Measurements from ENCODE around the gene ARHGEF2. TPM values are rescaled to one million over a fixed set of nuclear protein-coding genes. Genes with fewer than 3 reads are reported as not detected.

Gene ARHGEF2
- 10 to 100 TPM; 22.8 to 54.0 (median 46.3) TPM for total RNA-seq
- 10 to 100 TPM in 2 of 3 donors, 1 to 10 TPM in 1; 7.4 to 39.1 (median 12.1) TPM for polyA plus RNA-seq
- long read RNA-seq, donor 1, full-length matches to known transcripts, result 1 of 6 reads
- long read RNA-seq, donor 1, partial matches to known transcripts, result 1 of 6 reads
- long read RNA-seq, donor 1, other reads (novel, unspliced or antisense), result 4 of 6 reads
- long read RNA-seq, donor 2, partial matches to known transcripts, result 3 of 5 reads
- long read RNA-seq, donor 2, other reads (novel, unspliced or antisense), result 2 of 5 reads

DNA sequence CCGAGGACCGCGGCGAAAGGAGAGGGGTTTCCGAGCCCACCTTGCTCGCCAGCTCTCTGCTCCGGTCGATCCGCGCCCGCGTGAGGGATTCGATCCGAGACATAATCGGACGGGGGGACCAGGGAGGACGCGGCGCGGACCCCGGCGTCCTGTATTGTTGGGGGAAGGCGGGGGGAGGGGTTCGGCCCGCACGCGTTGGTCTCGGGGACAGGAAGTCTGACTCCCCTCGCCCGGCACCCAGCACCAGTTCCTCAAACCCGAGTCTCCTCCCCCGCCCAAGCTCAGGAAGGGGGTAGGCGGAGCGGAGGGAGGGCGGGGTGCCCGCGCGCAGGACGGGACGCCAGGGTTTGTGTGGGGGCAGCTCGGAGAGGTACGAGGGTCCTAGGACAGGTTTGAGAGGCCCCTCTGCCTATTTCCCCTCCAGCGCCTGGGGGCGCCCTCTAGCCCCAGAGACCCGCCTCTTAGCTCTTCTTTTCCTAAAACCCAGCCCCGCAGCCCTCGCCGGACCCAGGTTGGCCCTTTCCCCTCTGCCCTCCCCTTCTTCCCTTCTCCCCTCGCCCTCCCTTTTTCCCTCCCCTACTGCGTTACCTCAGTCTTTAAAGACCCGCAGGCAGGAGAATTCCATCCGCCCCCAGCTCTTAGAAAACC is at the start of gene ARHGEF2:
ARHGEF2 (minus strand) TSS at position 223 of the 648 bp plus-strand sequence; CDS start at position 103, 120 bp downstream.
- peaks cover 64% of the 10 kb centered on the region for H3K4me1 ChIP-seq
- TF ChIP-seq, protein P1, sequence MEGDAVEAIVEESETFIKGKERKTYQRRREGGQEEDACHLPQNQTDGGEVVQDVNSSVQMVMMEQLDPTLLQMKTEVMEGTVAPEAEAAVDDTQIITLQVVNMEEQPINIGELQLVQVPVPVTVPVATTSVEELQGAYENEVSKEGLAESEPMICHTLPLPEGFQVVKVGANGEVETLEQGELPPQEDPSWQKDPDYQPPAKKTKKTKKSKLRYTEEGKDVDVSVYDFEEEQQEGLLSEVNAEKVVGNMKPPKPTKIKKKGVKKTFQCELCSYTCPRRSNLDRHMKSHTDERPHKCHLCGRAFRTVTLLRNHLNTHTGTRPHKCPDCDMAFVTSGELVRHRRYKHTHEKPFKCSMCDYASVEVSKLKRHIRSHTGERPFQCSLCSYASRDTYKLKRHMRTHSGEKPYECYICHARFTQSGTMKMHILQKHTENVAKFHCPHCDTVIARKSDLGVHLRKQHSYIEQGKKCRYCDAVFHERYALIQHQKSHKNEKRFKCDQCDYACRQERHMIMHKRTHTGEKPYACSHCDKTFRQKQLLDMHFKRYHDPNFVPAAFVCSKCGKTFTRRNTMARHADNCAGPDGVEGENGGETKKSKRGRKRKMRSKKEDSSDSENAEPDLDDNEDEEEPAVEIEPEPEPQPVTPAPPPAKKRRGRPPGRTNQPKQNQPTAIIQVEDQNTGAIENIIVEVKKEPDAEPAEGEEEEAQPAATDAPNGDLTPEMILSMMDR (IDR thresholded peaks at IDR 0.05), result no peak
- ATAC-seq (peak; percentile 64 to 70 (median 66)), DNase-seq (peak; percentile 85 to 87)
- WGBS, 3 donors, result 0 to 1% (median 1%) methylated on average over 39 to 52 of the region's 52 CpGs
- no peaks in the 10 kb centered on the region for H3K9me3 ChIP-seq
- H3K27ac ChIP-seq, result peak within 1 kb of the TSS; percentile 89
- no peaks in the 10 kb centered on the region for H3K36me3 ChIP-seq (ENCODE audit: insufficient read depth in 1 of 2, low read depth in 1 of 2)
- intact Hi-C loops (cut with DNase I), result no loop called here
- H3K27me3 ChIP-seq (ENCODE audit: insufficient read depth in 3 of 3, low read length in 2 of 3), result no peaks in the 10 kb centered on the region
- H3K4me3 ChIP-seq, result peak within 1 kb of the TSS; percentile 88

DNA sequence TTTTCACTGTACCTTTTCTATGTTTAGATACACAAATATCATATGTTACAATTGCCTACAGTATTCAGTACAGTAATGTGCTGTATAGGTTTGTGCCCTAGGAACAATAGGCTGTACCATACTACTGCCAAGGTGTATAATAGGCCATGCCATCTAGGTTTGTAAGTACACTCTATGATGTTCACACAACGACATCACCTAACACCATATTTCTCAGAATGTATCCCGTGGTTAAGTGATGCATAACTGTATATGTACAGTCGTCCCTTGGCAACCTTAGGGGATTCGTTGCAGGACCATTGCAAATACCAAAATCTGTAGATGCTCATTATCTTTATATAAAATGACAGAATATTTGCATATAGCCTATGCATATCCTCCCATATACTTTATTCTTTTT is 48.2 kb upstream of the ARHGEF2 start:
- 86 to 90% (median 90%) methylated on average over 4 of the region's 4 CpGs for WGBS, 3 donors
- ATAC-seq, result no peak
- TF ChIP-seq, protein P1 (IDR thresholded peaks at IDR 0.05), result no peak
- Histone ChIP-seq H3K27ac (no peak overlapping the region), H3K36me3 (ENCODE audit: insufficient read depth in 1 of 2, low read depth in 1 of 2) (no peaks in the 10 kb centered on the region), H3K4me1 (no peaks in the 10 kb centered on the region), H3K9me3 (no peaks in the 10 kb centered on the region), H3K27me3 (ENCODE audit: insufficient read depth in 3 of 3, low read length in 2 of 3) (no peaks in the 10 kb centered on the region), H3K4me3 (no peak overlapping the region)
- intact Hi-C loops (cut with DNase I), result no loop called here
- DNase-seq, result no peak

DNA sequence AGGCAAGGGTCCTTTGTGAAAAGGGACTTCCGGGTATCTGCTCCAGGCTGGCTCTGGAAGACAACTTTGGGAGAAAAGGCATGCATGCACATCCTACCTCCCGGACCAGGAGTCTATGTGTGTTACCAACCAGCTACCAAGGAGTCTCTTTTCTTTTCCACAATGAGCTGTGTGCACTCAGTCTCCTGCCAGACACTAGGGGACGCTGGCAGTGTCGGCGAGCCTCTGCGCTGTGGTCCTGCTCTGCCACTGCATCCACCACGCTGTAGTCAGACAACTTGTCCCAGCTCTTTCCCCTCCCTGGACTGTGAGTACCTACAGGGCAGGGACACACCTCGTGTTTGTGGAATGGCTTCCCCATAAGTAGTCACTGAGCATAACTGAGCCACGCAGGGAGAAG is 47.5 kb upstream of the ARHGEF2 start:
- peak in 3 of 4 donors; percentile 39 to 73 (median 46) for ATAC-seq
- no peak overlapping the region for H3K4me3 ChIP-seq
- H3K36me3 ChIP-seq (ENCODE audit: insufficient read depth in 1 of 2, low read depth in 1 of 2), result no peaks in the 10 kb centered on the region
- H3K27ac ChIP-seq, result no peak overlapping the region
- 12 to 18% (median 16%) methylated on average over 9 of the region's 9 CpGs for WGBS, 3 donors
- H3K9me3 ChIP-seq, result no peaks in the 10 kb centered on the region
- H3K27me3 ChIP-seq (ENCODE audit: insufficient read depth in 3 of 3, low read length in 2 of 3), result no peaks in the 10 kb centered on the region
- peaks cover 4% of the 10 kb centered on the region for H3K4me1 ChIP-seq
- no peak for DNase-seq
- intact Hi-C loops (cut with DNase I), result no loop called here
- TF ChIP-seq, protein P1 (IDR thresholded peaks at IDR 0.05), result peak; percentile 6

DNA sequence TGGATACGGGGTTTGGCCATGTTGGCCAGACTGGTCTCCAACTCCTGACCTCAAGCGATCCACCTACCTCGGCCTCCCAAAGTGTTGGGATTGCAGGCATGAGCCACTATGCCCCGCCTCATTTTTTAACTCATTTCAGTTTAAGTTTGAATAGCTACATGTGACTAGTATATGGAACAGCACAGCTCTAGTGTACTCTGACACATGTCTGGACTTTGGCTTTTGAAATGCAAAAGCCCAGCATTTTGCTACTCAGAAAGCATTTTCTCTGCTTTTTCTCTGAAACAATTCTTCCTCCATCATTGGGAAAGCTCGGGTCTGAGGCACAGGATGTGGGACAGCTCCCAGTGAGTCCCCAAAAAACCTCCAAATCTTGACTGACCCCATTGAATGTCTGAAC is 46.5 kb upstream of the ARHGEF2 start:
- no peak for ATAC-seq
- H3K4me3 ChIP-seq, result no peak overlapping the region
- H3K9me3 ChIP-seq, result no peaks in the 10 kb centered on the region
- H3K36me3 ChIP-seq (ENCODE audit: insufficient read depth in 1 of 2, low read depth in 1 of 2), result no peaks in the 10 kb centered on the region
- H3K27ac ChIP-seq, result no peak overlapping the region
- H3K4me1 ChIP-seq, result peaks cover 6% of the 10 kb centered on the region
- intact Hi-C loops (cut with DNase I), result no loop called here
- DNase-seq, result no peak
- TF ChIP-seq, protein P1 (IDR thresholded peaks at IDR 0.05), result no peak
- 80 to 85% (median 83%) methylated on average over 5 of the region's 5 CpGs for WGBS, 3 donors
- H3K27me3 ChIP-seq (ENCODE audit: insufficient read depth in 3 of 3, low read length in 2 of 3), result no peaks in the 10 kb centered on the region
